HG03135 (cell line): ENCODE results near the gene PPARD.

Experiments
- ATAC-seq: cut with Tn5 transposase; IDR thresholded peaks from one replicate; pipeline ENCODE4 v1.9.1; 2021; ENCODE audit warnings: mild to moderate bottlenecking, moderate library complexity; ENCODE audit not compliant: unreplicated experiment

The PPARD gene

DNA sequence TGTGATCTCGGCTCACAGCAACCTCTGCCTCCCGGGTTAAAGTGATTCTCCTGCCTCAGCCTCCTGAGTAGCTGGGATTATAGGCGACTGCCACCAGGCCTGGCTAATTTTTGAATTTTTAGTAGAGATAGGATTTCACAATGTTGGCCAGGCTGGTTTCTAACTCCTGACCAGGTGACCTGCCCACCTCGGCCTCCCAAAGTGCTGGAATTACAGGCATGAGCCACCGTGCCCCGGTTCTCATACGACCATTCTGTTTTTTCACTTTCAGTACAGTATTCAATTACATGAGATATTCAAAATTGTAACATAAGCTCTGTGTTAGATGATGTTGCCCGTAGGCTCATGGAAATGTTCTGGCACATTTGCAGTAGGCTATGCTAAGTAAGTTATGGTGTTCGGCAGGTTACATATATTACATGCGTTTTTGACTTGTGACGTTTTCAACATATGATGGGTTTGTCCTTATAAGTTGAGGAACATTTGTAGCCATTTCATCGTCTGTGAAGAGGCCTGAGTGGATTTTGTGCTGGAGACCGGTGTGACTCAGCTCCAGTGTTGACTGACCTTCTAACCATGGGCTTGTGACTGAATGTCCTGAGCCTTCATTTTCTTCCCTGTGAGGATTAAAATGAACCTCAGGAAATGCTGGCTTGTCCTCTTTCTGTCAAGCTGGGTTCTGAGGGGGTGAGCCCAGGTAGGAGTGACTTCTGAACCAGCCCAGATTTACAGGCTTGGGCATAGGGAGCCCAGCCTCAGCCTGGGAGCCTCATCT lies 12.2 kb downstream of the PPARD start:
- no peak for ATAC-seq

DNA sequence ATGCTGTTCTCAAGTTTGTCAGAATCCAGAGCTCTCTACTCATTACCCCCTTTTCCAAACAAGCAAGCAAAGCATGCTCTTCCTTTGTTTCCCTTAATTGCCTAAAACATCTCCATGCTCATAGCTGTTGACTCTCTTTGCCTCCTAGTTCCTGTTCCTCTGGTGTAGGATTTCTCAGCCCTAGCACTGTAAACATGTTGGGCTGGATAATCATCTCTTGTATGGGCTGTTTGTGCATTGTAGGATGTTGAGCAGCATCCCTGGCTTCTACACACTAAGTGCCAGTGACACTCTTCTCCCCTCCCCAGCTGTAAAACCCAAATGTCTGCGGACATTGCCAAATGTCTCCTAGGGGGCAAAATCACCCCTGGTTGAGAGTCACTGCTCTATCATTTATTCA lies 14.0 kb downstream of the PPARD start:
- no peak for ATAC-seq

DNA sequence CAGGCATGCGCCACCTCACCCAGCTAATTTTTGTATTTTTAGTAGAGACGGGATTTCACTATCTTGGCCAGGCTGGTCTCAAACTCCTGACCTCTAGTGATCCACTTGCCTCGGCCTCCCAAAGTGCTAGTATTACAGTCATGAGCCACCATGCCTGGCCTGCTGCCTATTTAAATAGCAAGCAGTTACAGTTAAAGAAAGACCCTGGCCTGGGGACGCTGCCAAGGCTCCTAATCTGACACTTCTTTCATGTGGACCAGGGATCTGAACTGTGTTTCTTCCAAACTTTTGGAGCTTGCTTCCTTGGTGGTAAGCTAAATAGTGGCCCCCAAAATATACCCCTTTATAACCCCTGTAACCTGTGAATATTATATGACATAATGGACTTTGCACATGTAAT lies 15.3 kb downstream of the PPARD start:
- ATAC-seq = no peak

GRCh38 chr6:35358086-35358485 lies 15.7 kb downstream of the PPARD start:
- ATAC-seq = no peak

DNA sequence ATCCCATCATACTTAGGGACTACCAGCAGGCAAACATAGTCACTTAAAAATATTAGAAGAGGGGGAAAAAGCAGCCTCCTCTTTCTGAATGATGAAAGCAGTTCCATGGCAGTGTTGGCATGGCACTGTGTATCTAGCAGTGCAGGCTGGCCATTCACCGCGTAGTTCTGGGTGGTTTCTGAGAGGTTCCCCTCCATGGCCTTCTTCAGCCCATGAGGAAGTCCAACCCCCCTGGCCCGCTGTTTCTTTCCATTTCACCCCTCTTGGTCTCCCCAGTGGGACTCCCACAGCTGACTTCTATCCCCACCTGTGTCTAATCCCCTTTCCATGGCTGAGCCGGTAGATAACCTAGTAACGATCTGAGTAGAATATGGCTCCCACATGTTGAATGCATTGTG lies 17.0 kb downstream of the PPARD start:
- no peak for ATAC-seq

DNA sequence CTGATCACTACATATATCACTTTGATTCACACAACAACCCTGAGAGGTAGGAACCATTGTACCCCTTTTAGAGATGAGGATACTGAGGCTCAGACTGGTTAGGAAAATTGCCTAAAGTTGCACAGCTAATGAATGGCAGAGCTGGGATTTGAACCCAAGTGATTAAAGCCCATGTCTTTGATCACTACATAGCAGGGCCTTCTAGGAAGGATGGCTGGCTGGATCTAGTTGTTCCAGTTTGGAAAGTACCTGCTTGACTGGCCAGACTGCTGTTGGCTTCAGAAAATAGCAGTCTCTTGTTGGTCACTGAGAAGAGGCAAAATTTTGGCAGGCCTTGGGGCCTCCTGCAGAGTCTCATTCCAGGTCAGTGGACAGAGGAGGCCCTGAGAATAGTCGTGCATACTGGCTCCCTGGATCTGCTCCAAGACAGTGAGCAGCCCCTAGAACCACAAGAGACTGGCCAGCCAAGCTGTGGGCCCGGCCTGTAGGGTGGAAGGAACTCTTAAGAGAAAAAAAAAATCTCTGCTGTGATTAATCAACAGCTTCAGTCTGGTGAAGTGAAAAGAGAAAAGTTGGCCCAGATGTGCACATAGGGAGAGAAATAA lies 17.5 kb downstream of the PPARD start:
- ATAC-seq = no peak

DNA sequence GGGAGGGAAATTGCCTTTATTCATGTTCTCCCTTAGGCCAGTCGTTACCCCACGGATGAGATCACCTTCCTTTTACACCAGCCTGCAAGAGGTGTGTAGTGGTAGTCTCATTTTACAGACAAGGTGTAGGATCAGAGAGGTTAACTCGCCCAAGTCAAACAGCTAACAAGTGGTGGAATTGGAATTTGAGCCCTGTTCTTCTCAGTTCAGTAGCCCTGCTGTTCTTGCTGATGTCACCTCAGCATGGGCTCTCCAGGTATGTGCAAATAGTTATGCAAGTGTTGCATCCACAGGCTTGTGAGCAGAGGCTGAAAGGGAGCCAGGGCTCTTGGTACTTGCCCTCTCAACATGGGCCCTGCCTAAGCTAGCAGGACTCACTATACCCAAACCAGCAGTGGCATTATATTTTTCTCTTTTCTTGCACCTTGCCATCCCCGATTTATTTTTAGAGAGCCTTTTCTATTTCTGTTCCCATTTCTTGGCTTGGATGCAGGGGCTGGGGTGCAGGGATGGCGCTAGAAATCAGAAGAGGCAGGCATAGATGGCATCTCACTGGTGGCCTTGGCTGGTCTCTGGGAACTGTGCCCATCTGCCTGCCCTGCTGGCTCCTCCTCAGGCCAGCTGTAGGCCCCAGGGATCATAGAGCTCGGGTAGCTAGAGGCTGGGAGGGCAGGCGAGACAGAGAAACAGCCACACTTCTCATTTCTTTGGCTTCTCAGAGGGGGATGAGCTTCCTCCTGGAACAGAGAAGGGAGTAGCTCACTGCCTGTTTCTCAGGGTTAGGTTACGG lies 18.2 kb downstream of the PPARD start:
- ATAC-seq = no peak

- ATAC-seq = no peak
These were observed 19.8 kb downstream of the PPARD start for GRCh38 chr6:35362200-35362599.

GRCh38 chr6:35363293-35363750 lies 21.0 kb downstream of the PPARD start:
- no peak for ATAC-seq

- ATAC-seq = no peak
These were observed 23.3 kb downstream of the PPARD start for GRCh38 chr6:35365594-35366203.

DNA sequence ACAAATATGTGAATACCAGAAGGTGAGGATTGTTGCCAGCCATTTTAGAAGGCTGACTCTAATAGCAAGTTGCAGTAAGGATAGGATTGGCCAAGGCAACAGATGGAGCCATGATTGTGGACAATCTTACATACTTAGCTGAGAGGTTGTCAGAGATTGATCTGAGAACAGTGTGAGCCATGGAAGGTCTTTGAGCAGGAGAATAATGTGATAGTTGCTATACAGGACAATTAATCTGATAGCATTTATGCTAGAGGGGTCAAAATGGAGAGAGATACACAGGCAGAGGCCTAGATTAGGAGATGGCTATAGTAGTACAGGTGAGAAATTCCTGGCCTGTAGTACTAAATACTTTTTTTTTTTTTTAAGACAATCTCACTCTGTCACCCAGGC lies 23.8 kb downstream of the PPARD start:
- no peak for ATAC-seq

- ATAC-seq = no peak
These were observed 25.3 kb downstream of the PPARD start for GRCh38 chr6:35367646-35368037.

DNA sequence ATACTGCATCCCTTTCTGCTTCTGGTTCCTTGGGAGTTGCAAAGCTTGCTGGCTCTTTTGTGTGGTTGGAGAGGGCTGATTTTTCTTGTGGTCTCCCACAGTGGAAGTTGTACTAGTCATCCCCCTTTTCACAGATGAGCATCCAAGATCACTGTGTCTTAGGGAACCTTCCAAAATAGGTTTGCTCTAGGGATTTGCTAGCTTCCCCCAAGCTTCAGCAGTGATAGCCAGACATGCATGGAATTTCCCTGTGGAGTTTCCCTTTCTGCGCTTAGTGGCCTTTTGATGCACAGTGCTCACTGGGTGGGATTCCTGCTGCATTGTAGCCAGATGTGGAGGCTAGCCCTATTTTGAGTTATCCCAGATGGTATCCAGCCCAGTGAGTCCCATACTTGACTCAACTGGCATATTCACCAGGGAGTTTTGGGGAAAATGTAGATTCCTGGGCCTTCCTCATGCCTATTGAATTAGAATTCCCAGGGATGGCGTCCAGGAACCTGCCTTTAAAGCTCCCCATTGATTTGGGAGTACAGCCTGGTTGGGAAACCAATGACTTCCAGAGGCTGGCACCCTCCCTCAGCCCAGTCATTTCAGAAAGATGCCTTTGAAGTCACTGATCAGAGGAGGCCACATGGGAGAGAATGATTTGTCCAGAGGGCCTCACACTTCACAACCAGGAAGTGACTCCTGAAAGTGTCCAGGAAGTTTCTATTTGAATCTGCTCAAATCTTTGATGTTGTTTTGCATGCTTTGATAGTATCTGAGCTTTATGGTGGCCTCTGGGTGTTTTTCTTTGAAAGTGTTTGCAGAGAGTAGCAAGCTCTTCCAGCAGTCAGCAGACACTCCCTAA lies 25.9 kb downstream of the PPARD start:
- ATAC-seq = no peak

- peak; percentile 56 for ATAC-seq
These were observed 27.9 kb downstream of the PPARD start for GRCh38 chr6:35370124-35370741.

DNA sequence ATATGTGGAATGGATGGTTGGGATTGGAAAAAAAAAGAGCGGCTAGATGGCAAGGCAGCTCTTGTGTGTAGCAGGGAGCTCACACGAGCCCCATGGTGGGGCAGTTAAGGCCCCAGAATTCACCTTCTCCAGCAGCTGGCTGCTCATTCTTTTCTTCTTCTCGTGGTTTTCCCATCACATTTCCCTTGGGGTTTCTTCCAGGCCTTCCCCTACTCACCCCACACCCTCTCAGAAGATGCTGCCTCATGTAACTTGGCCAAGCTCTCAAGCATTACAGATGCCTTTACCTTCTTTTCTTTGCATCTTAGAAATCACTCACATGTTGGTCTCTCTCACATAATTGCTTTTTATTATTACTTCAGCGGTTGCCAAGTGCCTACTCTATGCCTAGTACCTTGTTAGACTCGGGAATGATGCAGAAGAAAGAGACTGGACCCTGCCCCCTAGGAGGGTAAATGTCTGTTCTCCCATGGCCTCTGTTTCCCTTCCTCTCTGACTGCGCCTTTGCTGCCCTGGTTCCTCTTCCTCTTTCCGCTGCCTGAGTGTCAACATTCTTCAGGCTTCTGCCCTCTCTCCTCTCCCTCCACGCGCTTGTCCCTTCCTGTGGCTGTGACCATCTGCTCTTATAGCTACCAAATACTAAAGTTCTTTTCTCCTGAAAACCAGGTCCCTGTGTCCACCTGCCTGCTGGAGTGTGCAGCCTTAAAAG lies 28.6 kb downstream of the PPARD start:
- no peak for ATAC-seq

DNA sequence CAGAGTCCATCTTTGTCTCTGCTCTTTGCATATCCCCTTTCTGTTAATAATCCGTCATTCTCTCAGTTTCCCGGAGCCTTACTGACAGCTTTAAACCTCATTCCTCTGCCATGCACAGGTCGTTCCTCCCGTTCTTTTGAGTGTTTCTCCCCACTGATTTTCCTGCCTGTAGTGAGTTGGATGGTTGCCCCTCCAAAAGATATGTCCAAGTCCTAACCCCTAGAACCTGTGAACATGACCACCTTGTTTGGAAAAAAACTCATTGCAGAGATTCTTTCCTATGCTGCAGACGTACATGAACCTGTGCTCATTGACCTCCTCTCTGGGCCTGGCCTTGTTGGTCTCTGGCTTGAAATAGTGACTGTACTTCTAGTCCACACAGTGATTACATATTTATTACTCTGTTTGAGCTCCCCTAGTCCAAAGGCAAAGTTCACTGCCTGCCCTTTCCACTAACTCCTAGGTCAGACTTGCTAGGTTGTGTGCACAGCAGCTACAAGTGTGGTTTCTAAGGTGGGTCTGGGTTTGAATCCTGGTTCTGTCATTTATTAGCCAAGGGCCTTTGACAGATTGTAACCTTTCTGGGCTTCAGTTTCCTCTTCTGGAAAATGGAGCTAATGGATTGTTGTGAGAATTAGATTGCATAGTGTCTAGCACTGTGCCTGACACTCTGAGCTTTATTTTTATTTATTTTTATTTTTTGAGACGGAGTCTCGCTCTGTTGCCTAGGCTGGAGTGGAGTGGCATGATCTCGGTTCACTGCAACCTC lies 29.3 kb downstream of the PPARD start:
- ATAC-seq = no peak

DNA sequence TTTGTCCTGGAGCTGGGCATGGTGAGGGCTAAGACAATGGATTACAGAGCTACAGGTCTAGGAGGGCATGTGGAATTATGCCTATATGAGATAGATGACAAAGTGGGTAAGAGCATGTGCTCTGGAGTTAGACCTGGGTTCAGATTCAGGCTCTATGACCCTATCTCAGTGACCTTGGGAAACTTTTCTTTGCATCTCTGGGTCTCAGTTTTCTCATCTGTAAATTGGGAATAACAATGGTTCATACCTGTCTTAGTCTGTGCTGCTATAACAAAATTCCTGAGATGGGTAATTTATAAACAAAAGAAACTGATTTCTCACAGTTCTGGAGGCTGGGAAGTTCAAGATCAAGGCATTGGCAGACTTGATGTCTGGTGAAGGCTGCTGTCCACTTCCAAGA lies 30.3 kb downstream of the PPARD start:
- ATAC-seq = no peak

DNA sequence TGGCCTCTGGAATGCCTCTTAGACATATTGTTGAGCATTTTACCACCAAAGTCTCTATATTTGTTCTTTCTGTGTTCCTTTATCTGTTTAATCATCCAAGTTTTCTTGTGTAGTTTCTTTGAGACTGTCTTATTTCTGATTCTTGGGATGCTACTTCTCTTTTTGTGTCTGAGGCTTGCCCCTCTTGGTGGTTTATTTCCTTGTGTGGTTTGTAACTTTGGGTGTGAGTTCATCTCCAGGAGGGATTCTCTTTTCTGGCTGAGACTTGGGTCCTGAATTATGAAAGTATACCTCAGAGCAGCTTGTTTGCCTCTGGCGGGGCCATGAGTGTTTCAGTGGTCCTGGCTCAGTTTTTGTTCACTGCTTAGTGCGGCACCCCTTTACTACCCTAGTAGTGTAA lies 33.9 kb downstream of the PPARD start:
- ATAC-seq = no peak

DNA sequence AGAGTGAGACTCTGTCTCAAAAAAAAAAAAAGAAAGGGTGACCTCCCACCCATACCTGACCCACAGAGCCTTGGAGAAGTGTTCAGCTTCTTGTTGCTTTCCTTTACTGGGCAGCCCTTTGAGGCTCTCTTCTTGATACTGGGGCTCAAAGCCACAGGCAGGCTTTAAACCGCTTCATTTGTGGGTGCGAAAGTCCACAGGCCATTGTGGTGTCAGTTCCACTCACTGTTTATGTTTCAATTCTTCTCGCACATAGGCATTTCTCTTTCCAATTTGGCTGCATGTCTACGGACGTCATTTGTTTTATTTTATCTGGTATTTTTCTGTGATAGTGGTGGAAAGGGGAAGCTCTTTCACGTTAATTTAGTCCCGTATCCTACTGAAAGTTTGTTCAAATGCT lies 34.6 kb downstream of the PPARD start:
- no peak for ATAC-seq
